GM19193 (cell line): Measurements from ENCODE around the gene ABCA13.

Source experiments
- POLR2A ChIP-seq: IDR thresholded peaks from 4 replicates; pipeline ENCODE4 v1.6.1; 2011; ENCODE audit not compliant: insufficient read depth, insufficient read length; ENCODE audit errors: extremely low read depth

Gene ABCA13

DNA sequence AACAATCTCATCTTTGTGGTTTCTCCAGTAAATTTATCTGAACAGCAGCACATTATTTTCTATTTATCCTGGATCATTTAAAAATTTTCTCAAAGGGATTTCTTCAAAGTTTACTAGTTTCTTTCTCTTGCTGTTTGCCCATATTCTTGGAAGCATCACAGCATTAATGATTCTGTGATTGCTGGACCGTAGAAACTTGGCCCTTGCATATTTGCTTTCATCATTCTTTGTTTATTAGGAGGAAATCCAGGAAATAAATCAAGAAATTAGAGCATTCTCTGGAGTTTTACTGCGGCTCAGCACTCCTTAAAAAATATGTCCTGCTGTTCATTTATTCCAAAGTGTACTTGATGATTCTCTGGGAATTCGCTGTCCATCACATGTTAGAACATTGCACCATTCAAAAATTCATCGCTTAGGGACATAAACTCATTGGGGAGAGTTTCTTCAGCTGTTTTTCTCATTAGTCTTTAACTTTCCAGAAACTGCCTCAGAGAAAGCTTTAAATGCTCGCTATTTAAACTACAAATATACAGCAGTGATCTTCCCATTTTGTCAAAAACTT lies 489.1 kb downstream of the ABCA13 start:
- no peak for TF ChIP-seq POLR2A

DNA sequence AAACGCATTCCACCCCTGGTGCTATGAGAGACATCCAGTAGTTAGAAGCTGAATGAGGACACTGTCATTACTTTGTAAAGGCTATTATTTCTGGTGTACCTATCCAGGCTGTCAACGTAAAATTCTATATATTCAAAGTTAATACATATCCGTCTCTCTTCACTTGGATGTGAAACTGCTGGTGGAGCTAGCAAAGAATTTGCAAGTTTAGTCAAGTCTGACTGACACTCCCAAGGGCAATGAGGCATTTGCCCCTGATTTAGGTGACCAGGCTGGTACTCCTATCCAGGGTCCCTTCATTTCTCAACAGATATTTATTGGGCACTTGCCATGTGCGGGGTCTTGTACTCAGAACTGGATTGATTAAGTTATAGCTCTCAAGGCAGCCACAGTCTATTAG lies 493.0 kb downstream of the ABCA13 start:
- TF ChIP-seq POLR2A = no peak

DNA sequence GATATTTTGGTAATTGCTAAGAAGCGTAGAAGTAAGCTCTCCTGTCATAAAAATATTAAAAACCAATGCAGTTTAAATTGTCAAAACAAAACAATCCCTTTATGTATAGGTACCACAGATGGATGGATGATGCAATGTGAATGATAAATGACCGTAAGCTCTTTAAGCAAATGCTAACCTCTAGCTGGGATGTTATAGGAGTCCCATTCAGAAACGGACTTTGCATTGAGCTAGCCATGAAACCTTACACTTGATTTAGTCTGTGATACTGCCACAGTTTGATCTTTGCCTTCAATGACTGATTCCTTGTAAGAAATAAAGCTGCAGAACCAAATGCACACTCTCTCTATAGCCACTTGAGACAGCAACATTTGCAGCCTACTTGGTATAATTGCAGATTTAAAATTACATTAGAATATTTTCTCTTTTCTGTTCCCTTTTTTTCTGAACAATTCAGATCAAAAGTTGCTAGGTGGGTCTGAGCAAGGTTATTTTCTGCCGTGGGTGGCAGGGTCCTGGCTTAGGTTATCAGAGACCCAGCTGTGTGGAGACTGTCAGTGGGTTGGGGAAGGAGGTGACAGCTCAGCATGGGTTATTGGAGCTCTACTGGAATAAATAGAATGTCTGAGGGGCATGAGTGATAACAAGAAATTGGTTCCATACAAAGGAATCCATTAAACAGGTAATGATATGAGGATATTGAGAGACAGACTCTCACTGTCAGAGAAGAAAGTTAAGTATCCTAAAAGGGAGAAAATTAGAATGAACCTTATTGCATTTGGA lies 494.3 kb downstream of the ABCA13 start:
- TF ChIP-seq POLR2A = no peak

DNA sequence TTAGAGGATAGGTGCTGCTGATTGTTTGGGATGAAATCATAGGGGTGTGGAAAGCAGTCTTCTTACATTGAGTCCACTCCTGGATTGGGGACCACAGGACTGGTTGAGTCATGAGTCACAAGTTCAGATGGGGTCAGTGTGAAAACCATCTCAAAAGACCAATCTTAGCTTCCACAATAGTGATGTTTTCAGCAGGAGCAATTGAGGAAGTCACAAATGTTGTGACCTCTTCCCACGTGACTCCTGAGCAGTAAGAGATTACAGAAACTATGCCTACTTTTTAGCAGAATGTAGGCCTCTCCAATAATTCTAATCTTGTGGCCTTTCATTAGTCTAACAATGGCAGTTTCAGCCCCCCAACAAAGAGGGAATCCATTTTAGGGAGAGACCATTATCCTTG lies 496.1 kb downstream of the ABCA13 start:
- no peak for TF ChIP-seq POLR2A

- TF ChIP-seq POLR2A = no peak
Measured at GRCh38 chr7:48671656-48672055, 500.4 kb downstream of the ABCA13 start.

GRCh38 chr7:48681006-48681405 lies 509.7 kb downstream of the ABCA13 start:
- TF ChIP-seq POLR2A = no peak

- no peak for TF ChIP-seq POLR2A
Measured at GRCh38 chr7:48691788-48692187, 520.5 kb downstream of the ABCA13 start.
